Mononuclear cell (primary cell): ENCODE data around the gene MYH16. TPM values are rescaled to one million over a fixed set of nuclear protein-coding genes. Genes with fewer than 3 reads are reported as not detected.
"Not testable (repeated sequence)": the region's sequence is repeated elsewhere in the genome, so short reads cannot be mapped to it uniquely, and the experiment has no call there.

Experiments
- H3K27me3 ChIP-seq: 2 replicates; pipeline ENCODE4 v1.6.0; 2011; ENCODE audit warnings: low read length, control low read depth; ENCODE audit not compliant: insufficient read depth
- H3K4me1 ChIP-seq: 2 replicates; pipeline ENCODE4 v1.5.1; 2011; ENCODE audit warnings: mild to moderate bottlenecking, low read length, control low read depth; ENCODE audit not compliant: insufficient read depth
- H3K4me3 ChIP-seq: 2 replicates; pipeline ENCODE4 v1.5.1; 2011; ENCODE audit warnings: mild to moderate bottlenecking, low read length, moderate library complexity
- H3K9me3 ChIP-seq: 2 replicates; pipeline ENCODE4 v1.5.1; 2011; ENCODE audit warnings: low read depth, mild to moderate bottlenecking, control low read depth, low read length
- total RNA-seq: library from RNA; depleted of rRNA; stranded (reverse); fragments of >200 nt; gene quantifications from one replicate; pipeline ENCODE4 v1.2.3, GENCODE V29; 2012

Gene MYH16
- total RNA-seq, 1 donor = not detected

GRCh38 chr7:99331002-99331401 is 58.4 kb downstream of the MYH16 start:
- Histone ChIP-seq H3K27me3 (no peaks in the 10 kb centered on the region), H3K4me1 (peaks cover 61% of the 10 kb centered on the region), H3K4me3 (no peak overlapping the region), H3K9me3 (no peaks in the 10 kb centered on the region)

- no peak overlapping the region for H3K4me3 ChIP-seq
- H3K27me3 ChIP-seq = no peaks in the 10 kb centered on the region
- no peaks in the 10 kb centered on the region for H3K4me1 ChIP-seq
- no peaks in the 10 kb centered on the region for H3K9me3 ChIP-seq
Observed at GRCh38 chr7:99339595-99339994, 67.0 kb downstream of the MYH16 start.

- Histone ChIP-seq H3K9me3 (no peaks in the 10 kb centered on the region), H3K4me3 (no peak overlapping the region), H3K4me1 (no peaks in the 10 kb centered on the region), H3K27me3 (no peaks in the 10 kb centered on the region)
Observed at GRCh38 chr7:99340659-99341058, 68.0 kb downstream of the MYH16 start.

GRCh38 chr7:99344061-99344647 is 71.5 kb downstream of the MYH16 start:
- H3K4me1 ChIP-seq = no peaks in the 10 kb centered on the region
- no peak overlapping the region for H3K4me3 ChIP-seq
- H3K27me3 ChIP-seq = no peaks in the 10 kb centered on the region
- no peaks in the 10 kb centered on the region for H3K9me3 ChIP-seq

- H3K27me3 ChIP-seq, H3K4me3 ChIP-seq, H3K4me1 ChIP-seq, H3K9me3 ChIP-seq: not testable (repeated sequence)
Observed at GRCh38 chr7:99350641-99351040, 78.0 kb downstream of the MYH16 start.

- no peak overlapping the region for H3K4me3 ChIP-seq
Observed at GRCh38 chr7:99352247-99352646, 79.6 kb downstream of the MYH16 start.

GRCh38 chr7:99355098-99355497 is 82.5 kb downstream of the MYH16 start:
- Histone ChIP-seq H3K27me3 (no peaks in the 10 kb centered on the region), H3K4me1 (no peaks in the 10 kb centered on the region), H3K9me3 (no peaks in the 10 kb centered on the region)

More at GRCh38 chr7:99352247-99352646, 79.6 kb downstream of the MYH16 start:
- Histone ChIP-seq H3K4me1 (no peaks in the 10 kb centered on the region), H3K27me3 (no peaks in the 10 kb centered on the region), H3K9me3 (no peaks in the 10 kb centered on the region)

GRCh38 chr7:99357701-99358490 is 85.3 kb downstream of the MYH16 start:
- Histone ChIP-seq H3K4me3 (no peak overlapping the region), H3K27me3 (no peaks in the 10 kb centered on the region), H3K4me1 (no peaks in the 10 kb centered on the region), H3K9me3 (no peaks in the 10 kb centered on the region)

More at GRCh38 chr7:99355098-99355497, 82.5 kb downstream of the MYH16 start:
- H3K4me3 ChIP-seq = no peak overlapping the region

GRCh38 chr7:99358521-99358920 is 85.9 kb downstream of the MYH16 start:
- not testable (repeated sequence) for H3K4me3 ChIP-seq, H3K4me1 ChIP-seq, H3K9me3 ChIP-seq, H3K27me3 ChIP-seq

- H3K9me3 ChIP-seq = no peaks in the 10 kb centered on the region
Observed at GRCh38 chr7:99359465-99360154, 87.0 kb downstream of the MYH16 start.

More at GRCh38 chr7:99359465-99360154, 87.0 kb downstream of the MYH16 start:
- H3K4me3 ChIP-seq = no peak overlapping the region
- no peaks in the 10 kb centered on the region for H3K4me1 ChIP-seq
- no peaks in the 10 kb centered on the region for H3K27me3 ChIP-seq

Other genes starting within 250 kb of the MYH16 start
- gene SMURF1, start 128.7 kb upstream of the MYH16 start, total RNA-seq = 37.6 TPM
- not detected for gene KPNA7, start 64.7 kb upstream of the MYH16 start, total RNA-seq
- gene ARPC1A, start 53.1 kb downstream of the MYH16 start, total RNA-seq = 28.8 TPM
- 282 TPM for gene ARPC1B, start 101.9 kb downstream of the MYH16 start, total RNA-seq
- gene PDAP1, start 135.8 kb downstream of the MYH16 start, total RNA-seq = 29.6 TPM
- 99.0 TPM for gene BUD31, start 136.1 kb downstream of the MYH16 start, total RNA-seq
- gene PTCD1, start 166.0 kb downstream of the MYH16 start, total RNA-seq = 3.1 TPM
- gene CPSF4, start 166.1 kb downstream of the MYH16 start, total RNA-seq = 17.4 TPM
- gene ATP5MF, start 193.3 kb downstream of the MYH16 start, total RNA-seq = 130 TPM
- 6.1 TPM for gene ZNF789, start 200.1 kb downstream of the MYH16 start, total RNA-seq
- gene ZNF394, start 227.4 kb downstream of the MYH16 start, total RNA-seq = 198 TPM
- 6.3 TPM for gene ZKSCAN5, start 231.8 kb downstream of the MYH16 start, total RNA-seq